Dedifferentiated amniotic fluid mesenchymal stem cell (primary cell): ENCODE results near the gene PDK3.

Source experiments
- DNase-seq: peaks from one replicate; pipeline ENCODE4 v3.0.0-alpha.2; 2016; ENCODE audit errors: extremely low spot score

Gene PDK3

DNA sequence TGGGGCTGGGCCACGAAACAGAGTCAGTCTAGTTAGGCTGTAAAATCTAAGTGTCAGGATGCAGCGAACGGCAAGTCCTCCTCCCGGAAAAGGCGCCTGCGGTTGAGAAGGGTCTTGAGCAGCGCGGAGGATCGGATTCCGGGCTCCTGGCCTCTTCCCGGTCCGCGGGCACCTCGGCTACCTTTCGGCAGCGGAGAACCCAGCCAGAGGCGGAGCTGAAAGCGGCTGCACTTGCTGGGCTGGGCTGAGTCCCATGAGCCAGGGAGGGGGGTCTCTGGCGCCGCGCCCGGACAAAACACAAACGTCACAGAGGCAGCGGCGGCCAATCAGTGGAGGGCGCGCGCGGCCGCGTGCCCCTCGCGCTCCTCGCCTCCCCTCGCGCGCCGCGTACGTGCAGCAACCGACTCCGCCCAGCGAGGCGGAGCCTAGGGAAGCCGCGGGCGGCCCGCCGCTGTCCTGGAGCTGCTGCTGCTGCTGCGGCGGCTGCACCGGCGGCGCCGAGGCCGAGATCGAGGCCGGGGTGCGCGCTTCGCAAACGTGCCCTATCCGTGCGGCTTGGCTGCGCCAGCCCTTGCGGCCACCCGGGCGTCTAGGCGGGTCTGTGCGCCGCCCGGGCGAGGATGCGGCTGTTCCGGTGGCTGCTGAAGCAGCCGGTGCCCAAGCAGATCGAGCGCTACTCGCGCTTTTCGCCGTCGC is at the start of gene PDK3:
Gene PDK3 (plus strand): TSS at position 451 of the 696 bp plus-strand sequence. CDS start 170 bp downstream, at position 621.
- DNase-seq = peak; percentile 55

DNA sequence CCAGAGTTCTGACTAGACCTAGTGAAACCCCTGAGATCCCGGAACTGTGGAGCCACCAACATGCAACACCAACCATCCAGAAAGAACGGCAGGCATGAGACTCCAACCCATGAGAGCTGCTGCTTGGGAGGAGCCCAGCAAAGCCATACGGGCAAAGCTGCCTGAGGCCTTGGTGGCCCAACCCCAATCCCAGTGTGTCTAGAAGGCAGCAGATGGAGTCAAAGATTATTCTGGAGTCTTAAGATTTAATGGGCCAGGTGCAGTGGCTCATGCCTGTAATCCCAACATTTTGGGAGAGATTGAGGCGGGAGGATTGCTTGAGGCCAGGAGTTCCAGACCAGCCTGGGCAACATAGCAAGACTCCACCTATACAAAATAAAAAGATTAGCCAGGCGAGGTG is 49.2 kb upstream of the PDK3 start:
- no peak for DNase-seq

GRCh38 chrX:24423960-24424359 is 41.1 kb upstream of the PDK3 start:
- DNase-seq = peak; percentile 15

DNA sequence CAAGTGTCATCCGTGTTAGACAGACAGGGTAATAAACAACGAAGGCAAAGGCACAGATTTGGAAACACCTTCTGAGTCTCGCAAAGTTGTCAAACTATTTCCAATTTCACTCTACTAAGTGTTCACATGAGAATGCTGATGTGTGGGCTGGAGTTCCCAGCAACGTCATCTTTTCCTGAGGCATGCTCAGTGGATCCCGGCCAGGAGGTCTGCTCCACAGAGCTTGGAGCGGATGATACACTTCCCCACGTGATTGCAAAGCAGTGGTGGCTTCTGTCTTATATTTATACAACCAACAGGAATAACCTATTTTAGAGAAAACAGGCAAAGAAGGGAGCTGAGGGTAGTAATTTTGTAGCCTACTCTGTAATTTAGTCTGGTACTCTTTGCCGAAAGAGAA is 40.1 kb upstream of the PDK3 start:
- DNase-seq = no peak

GRCh38 chrX:24425806-24426205 is 39.3 kb upstream of the PDK3 start:
- DNase-seq = no peak

- no peak for DNase-seq
Measured at GRCh38 chrX:24426340-24426913, 38.7 kb upstream of the PDK3 start.

- DNase-seq = no peak
Measured at GRCh38 chrX:24426921-24427746, 38.0 kb upstream of the PDK3 start.

- DNase-seq = no peak
Measured at GRCh38 chrX:24427747-24428019, 37.4 kb upstream of the PDK3 start.

GRCh38 chrX:24428516-24428915 is 36.6 kb upstream of the PDK3 start:
- no peak for DNase-seq

- DNase-seq = no peak
Measured at GRCh38 chrX:24435060-24435459, 30.0 kb upstream of the PDK3 start.

GRCh38 chrX:24443918-24444317 is 21.2 kb upstream of the PDK3 start:
- DNase-seq = no peak

DNA sequence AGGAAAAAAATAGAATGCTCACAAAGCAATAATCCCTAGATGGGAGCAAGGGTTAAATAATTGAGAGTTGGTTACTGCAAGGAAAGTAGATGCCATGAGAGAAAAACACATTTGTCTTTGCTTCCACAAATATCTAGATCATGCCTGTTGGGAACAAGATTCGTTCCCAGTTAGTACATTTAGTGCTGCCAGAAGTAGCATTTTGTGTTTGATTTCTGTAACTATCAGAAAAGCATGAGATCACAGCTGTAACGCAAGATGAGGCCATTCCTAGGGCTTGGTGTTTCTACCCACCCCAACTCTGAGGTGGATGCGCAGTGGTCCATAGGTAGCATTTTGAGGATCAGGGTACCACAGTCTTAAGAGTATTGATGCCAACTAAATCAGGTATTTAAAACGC is 20.4 kb upstream of the PDK3 start:
- no peak for DNase-seq

GRCh38 chrX:24448762-24449250 is 16.3 kb upstream of the PDK3 start:
- no peak for DNase-seq

- DNase-seq = no peak
Measured at GRCh38 chrX:24463077-24463476, 2.0 kb upstream of the PDK3 start.

- no peak for DNase-seq
Measured at GRCh38 chrX:24464498-24464835, 619 bp upstream of the PDK3 start.

GRCh38 chrX:24465532-24465865 is 413 bp downstream of the PDK3 start:
- no peak for DNase-seq

DNA sequence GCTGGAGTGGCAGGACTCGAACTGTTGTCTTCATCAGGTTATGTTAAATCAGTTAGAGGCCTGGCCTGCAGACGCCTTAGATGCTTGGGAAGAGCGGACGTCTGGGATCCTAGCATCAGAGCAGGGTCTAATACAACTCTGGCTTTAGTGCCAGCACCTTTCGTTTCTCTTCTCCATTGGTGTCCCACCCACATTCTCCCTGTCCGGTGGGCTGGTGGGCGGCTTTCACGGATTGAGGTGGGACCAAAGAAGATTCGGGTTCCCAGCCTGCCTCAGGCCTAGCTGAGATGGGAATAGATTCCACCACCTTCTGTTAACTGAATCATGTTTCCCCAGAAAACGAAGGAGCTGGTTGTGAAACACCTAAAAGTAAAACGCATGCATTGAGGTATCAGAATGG is 939 bp downstream of the PDK3 start:
- DNase-seq = no peak

- no peak for DNase-seq
Measured at GRCh38 chrX:24468245-24468644, 3.2 kb downstream of the PDK3 start.

GRCh38 chrX:24471808-24472207 is 6.7 kb downstream of the PDK3 start:
- no peak for DNase-seq

GRCh38 chrX:24475480-24475879 is 10.4 kb downstream of the PDK3 start:
- DNase-seq = no peak

DNA sequence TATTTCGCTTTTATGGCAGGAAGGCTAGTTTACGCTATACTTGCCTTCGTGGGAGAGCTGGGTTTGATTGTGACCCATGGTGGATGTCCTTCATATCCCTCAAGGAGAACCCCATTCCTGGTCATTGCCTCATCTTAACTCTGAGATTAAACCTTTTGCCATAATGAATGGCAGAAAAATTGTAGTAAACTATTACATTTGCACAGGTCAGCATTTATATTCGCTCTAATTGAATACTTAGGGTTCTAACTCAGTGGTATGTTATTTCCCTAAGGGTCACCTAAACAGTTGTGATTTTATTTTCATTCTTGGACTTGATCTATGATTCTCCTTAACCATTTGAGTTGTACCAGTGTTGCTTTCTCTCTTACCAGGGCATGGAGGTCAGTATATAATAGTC is 13.4 kb downstream of the PDK3 start:
- DNase-seq = no peak

DNA sequence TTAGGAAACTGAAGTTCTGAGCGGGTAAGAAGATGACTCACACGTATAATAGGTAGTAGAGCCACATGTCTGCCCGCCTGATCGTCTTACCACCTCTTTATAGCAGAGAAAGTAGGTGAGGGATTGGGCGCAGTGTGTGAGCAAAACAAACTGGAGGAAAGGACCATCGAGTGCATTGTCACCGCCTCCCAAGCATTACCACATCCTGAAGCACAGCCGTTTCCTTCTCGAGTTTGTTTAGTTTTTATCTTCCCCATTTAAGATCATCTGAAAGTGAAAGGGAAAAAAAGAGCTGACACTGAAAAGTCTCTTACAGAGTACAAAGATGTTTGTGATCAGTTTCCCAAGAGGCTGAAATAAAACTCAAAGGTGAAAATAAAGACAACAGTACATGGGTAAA is 14.8 kb downstream of the PDK3 start:
- DNase-seq = no peak

DNA sequence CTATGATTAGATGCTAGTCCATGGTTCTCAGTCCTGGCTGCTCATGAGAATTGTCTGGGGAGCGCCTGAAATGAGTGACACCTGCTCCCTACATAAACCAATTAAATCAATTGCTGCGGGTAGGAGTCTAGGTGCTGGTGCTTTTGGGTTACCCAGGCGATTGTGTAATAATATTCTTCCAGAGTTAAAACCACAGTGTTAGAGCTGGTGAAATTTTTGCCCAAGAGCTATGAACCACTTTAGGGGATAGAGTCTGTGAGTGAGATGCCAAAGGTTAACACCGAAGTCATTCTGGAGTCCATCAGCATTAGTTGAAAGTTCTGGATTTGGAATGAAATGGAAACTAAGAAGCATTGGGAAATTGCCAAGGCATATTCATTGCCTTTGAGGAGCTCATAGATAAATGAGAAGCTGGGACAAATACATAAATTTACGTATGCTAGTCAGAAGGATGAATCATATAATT is 15.3 kb downstream of the PDK3 start:
- no peak for DNase-seq
